ENCODE results near the gene DPH2. TPM values are rescaled to one million over a fixed set of nuclear protein-coding genes. Genes with fewer than 3 reads are reported as not detected.
A peak's percentile ranks its signal among the peaks of the same experiment; 100 is the strongest.

Gene DPH2
- total RNA-seq, 1 donor from 2014 or later = 30.2 TPM

DNA sequence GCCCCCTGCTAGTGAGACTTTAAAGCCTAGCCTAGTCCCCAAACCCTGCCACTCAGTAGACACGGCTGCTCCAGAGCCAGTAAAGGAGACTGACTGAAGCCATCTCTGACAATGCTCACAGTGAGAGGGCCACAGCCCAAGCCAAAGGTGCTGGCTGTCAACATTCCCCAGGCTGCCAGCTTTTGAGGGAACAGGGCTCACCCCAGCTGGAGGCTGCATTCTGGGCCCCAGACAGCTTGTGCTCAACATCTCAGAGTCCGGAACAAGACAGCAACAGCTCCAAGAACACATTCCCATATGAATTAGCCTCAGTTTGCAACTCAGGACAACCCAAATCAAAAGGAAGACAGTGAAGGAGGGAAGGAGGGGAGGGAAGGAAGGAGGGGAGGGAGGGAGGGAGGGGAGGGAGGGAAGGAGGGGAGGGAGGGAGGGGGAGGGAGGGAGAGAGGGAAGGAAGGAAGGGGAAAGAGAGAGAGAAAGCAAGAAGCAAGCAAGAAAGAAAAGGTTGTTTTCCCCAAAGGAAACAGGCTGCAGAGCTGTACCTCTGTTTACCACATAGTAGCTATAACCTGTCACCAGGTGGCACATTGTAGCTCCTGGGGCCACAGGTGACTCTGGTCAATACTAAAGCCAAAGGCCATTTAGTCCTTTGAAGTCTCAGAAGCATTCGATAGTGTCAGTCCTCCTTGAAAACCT lies 30.8 kb upstream of the DPH2 start:
- H3K9me3 Mint-ChIP-seq = no peaks in the 10 kb centered on the region
- H3K36me3 Mint-ChIP-seq = no peaks in the 10 kb centered on the region
- peaks cover 8% of the 10 kb centered on the region for H3K4me1 Mint-ChIP-seq (ENCODE audit: unreplicated experiment)
- H3K27ac Mint-ChIP-seq = no peak overlapping the region
- H3K27me3 Mint-ChIP-seq = peaks cover 36% of the 10 kb centered on the region
- DNase-seq (ENCODE audit: extremely low spot score, unreplicated experiment) = no peak
- TF ChIP-seq, protein P1, sequence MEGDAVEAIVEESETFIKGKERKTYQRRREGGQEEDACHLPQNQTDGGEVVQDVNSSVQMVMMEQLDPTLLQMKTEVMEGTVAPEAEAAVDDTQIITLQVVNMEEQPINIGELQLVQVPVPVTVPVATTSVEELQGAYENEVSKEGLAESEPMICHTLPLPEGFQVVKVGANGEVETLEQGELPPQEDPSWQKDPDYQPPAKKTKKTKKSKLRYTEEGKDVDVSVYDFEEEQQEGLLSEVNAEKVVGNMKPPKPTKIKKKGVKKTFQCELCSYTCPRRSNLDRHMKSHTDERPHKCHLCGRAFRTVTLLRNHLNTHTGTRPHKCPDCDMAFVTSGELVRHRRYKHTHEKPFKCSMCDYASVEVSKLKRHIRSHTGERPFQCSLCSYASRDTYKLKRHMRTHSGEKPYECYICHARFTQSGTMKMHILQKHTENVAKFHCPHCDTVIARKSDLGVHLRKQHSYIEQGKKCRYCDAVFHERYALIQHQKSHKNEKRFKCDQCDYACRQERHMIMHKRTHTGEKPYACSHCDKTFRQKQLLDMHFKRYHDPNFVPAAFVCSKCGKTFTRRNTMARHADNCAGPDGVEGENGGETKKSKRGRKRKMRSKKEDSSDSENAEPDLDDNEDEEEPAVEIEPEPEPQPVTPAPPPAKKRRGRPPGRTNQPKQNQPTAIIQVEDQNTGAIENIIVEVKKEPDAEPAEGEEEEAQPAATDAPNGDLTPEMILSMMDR (conservative IDR thresholded peaks at IDR 0.05) = no peak
- H3K4me3 Mint-ChIP-seq = no peak overlapping the region

GRCh38 chr1:43942411-43942810 lies 27.4 kb upstream of the DPH2 start:
- TF ChIP-seq, protein P1 (conservative IDR thresholded peaks at IDR 0.05) = no peak
- peaks cover 12% of the 10 kb centered on the region for H3K4me1 Mint-ChIP-seq (ENCODE audit: unreplicated experiment)
- H3K4me3 Mint-ChIP-seq = no peak overlapping the region
- H3K27me3 Mint-ChIP-seq = peaks cover 29% of the 10 kb centered on the region
- no peaks in the 10 kb centered on the region for H3K36me3 Mint-ChIP-seq
- H3K27ac Mint-ChIP-seq = no peak overlapping the region
- no peaks in the 10 kb centered on the region for H3K9me3 Mint-ChIP-seq
- DNase-seq (ENCODE audit: extremely low spot score, unreplicated experiment) = no peak

GRCh38 chr1:43944860-43945259 lies 24.9 kb upstream of the DPH2 start:
- DNase-seq (ENCODE audit: extremely low spot score, unreplicated experiment) = no peak
- peaks cover 8% of the 10 kb centered on the region for H3K27me3 Mint-ChIP-seq
- H3K4me1 Mint-ChIP-seq (ENCODE audit: unreplicated experiment) = peaks cover 26% of the 10 kb centered on the region
- no peaks in the 10 kb centered on the region for H3K36me3 Mint-ChIP-seq
- TF ChIP-seq, protein P1 (conservative IDR thresholded peaks at IDR 0.05) = no peak
- no peaks in the 10 kb centered on the region for H3K9me3 Mint-ChIP-seq
- H3K4me3 Mint-ChIP-seq = no peak overlapping the region
- H3K27ac Mint-ChIP-seq = peak overlapping the region; percentile 21

DNA sequence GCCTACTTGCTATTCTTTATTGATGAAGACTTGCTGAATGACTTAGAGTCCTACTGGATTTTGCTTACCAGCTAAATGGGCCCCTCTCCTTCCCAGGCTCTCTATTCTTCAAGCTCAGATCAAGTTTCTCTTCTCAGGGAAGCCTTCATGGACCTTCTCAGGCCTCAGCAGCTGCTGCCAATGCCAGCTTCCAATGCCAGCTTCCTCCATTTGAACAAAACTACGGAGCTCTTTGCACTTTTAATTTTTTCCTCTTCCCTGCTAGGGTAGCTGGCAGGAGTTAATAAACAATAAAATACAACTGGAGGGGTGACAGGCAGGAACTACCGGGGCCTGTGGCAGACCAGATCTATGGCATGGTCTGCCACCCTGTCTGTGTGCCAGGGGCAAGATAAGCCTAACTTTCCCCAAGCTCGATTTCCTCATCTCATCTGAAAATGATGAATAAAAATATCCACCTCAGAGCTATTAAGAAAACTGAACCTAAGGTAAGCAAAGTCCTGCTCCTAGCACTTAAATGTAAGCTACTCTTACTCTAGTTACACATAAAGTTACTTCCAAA lies 24.1 kb upstream of the DPH2 start:
- TF ChIP-seq, protein P1 (conservative IDR thresholded peaks at IDR 0.05) = no peak
- DNase-seq (ENCODE audit: extremely low spot score, unreplicated experiment) = no peak
- Mint-ChIP-seq H3K4me1 (ENCODE audit: unreplicated experiment) (peaks cover 31% of the 10 kb centered on the region), H3K36me3 (peaks cover 6% of the 10 kb centered on the region), H3K27me3 (peaks cover 4% of the 10 kb centered on the region), H3K27ac (peak overlapping the region; percentile 90), H3K9me3 (no peaks in the 10 kb centered on the region), H3K4me3 (peak overlapping the region; percentile 91)

- Mint-ChIP-seq H3K4me1 (ENCODE audit: unreplicated experiment) (peaks cover 31% of the 10 kb centered on the region), H3K27ac (peak within 1 kb of the TSS; percentile 90), H3K27me3 (peaks cover 4% of the 10 kb centered on the region), H3K9me3 (no peaks in the 10 kb centered on the region), H3K36me3 (peaks cover 6% of the 10 kb centered on the region), H3K4me3 (peak within 1 kb of the TSS; percentile 91)
- TF ChIP-seq, protein P1 (conservative IDR thresholded peaks at IDR 0.05) = peak; percentile 78
- peak; percentile 97 for DNase-seq (ENCODE audit: extremely low spot score, unreplicated experiment)
These were observed 23.4 kb upstream of the DPH2 start, which contains the start of gene IPO13 for GRCh38 chr1:43946236-43947060. TSS of gene IPO13 (plus strand) at chr1:43946950. CDS start at chr1:43947601, 651 bp downstream.
